ENCODE measurements around the gene MAGEA6.
"Not testable (repeated sequence)": the region's sequence is repeated elsewhere in the genome, so short reads cannot be mapped to it uniquely, and the experiment has no call there.

The MAGEA6 gene

GRCh38 chrX:152761582-152761981 is 7.9 kb downstream of the MAGEA6 start:
- H3K4me2 ChIP-seq; H3K79me2 ChIP-seq (ENCODE audit: insufficient read depth, low read depth); H3K27me3 ChIP-seq (ENCODE audit: insufficient read depth, low read depth); H2AFZ ChIP-seq (ENCODE audit: low read depth); H3K4me3 ChIP-seq (IDR thresholded peaks at IDR 0.05; ENCODE audit: insufficient read depth, low read depth, low read length); H3K36me3 ChIP-seq (ENCODE audit: insufficient read depth); H3K9ac ChIP-seq; H4K20me1 ChIP-seq (ENCODE audit: insufficient read depth); H3K4me1 ChIP-seq (ENCODE audit: low read depth, poor library complexity, severe bottlenecking); H3K27ac ChIP-seq: not testable (repeated sequence)

GRCh38 chrX:152759544-152759943 is 9.9 kb downstream of the MAGEA6 start:
- not testable (repeated sequence) for H3K4me1 ChIP-seq (ENCODE audit: low read depth, poor library complexity, severe bottlenecking); H3K4me3 ChIP-seq (IDR thresholded peaks at IDR 0.05; ENCODE audit: insufficient read depth, low read depth, low read length); H3K27ac ChIP-seq; H2AFZ ChIP-seq (ENCODE audit: low read depth); H3K79me2 ChIP-seq (ENCODE audit: insufficient read depth, low read depth); H4K20me1 ChIP-seq (ENCODE audit: insufficient read depth); H3K36me3 ChIP-seq (ENCODE audit: insufficient read depth); H3K27me3 ChIP-seq (ENCODE audit: insufficient read depth, low read depth); H3K9ac ChIP-seq; H3K4me2 ChIP-seq

GRCh38 chrX:152758918-152759317 is 10.6 kb downstream of the MAGEA6 start, which contains the start of gene CSAG3:
Gene CSAG3, plus strand, starts transcription at chrX:152759218.
- not testable (repeated sequence) for H3K79me2 ChIP-seq (ENCODE audit: insufficient read depth, low read depth); H3K9ac ChIP-seq; H3K4me1 ChIP-seq (ENCODE audit: low read depth, poor library complexity, severe bottlenecking); H4K20me1 ChIP-seq (ENCODE audit: insufficient read depth); H3K4me2 ChIP-seq; H3K27ac ChIP-seq; H3K4me3 ChIP-seq (IDR thresholded peaks at IDR 0.05; ENCODE audit: insufficient read depth, low read depth, low read length); H3K27me3 ChIP-seq (ENCODE audit: insufficient read depth, low read depth); H3K36me3 ChIP-seq (ENCODE audit: insufficient read depth); H2AFZ ChIP-seq (ENCODE audit: low read depth)

- not testable (repeated sequence) for H3K36me3 ChIP-seq (ENCODE audit: insufficient read depth); H3K9ac ChIP-seq; H3K4me1 ChIP-seq (ENCODE audit: low read depth, poor library complexity, severe bottlenecking); H3K27ac ChIP-seq; H3K27me3 ChIP-seq (ENCODE audit: insufficient read depth, low read depth); H4K20me1 ChIP-seq (ENCODE audit: insufficient read depth); H2AFZ ChIP-seq (ENCODE audit: low read depth); H3K79me2 ChIP-seq (ENCODE audit: insufficient read depth, low read depth); H3K4me2 ChIP-seq; H3K4me3 ChIP-seq (IDR thresholded peaks at IDR 0.05; ENCODE audit: insufficient read depth, low read depth, low read length)
These were observed 14.6 kb downstream of the MAGEA6 start for GRCh38 chrX:152754871-152755270.

GRCh38 chrX:152753686-152754650 is 15.5 kb downstream of the MAGEA6 start, which contains the start of gene MAGEA2:
Gene MAGEA2, minus strand, starts transcription at chrX:152753842. Its CDS starts 2,479 bp downstream, at chrX:152751363.
- H3K4me3 ChIP-seq (IDR thresholded peaks at IDR 0.05; ENCODE audit: insufficient read depth, low read depth, low read length); H3K27me3 ChIP-seq (ENCODE audit: insufficient read depth, low read depth); H3K4me2 ChIP-seq; H3K9ac ChIP-seq; H2AFZ ChIP-seq (ENCODE audit: low read depth); H4K20me1 ChIP-seq (ENCODE audit: insufficient read depth); H3K4me1 ChIP-seq (ENCODE audit: low read depth, poor library complexity, severe bottlenecking); H3K79me2 ChIP-seq (ENCODE audit: insufficient read depth, low read depth); H3K27ac ChIP-seq; H3K36me3 ChIP-seq (ENCODE audit: insufficient read depth): not testable (repeated sequence)

GRCh38 chrX:152738560-152738959 is 30.9 kb downstream of the MAGEA6 start:
- H3K4me1 ChIP-seq (ENCODE audit: low read depth, poor library complexity, severe bottlenecking): no peaks in the 10 kb centered on the region
- H3K36me3 ChIP-seq (ENCODE audit: insufficient read depth): no peaks in the 10 kb centered on the region
- no peak overlapping the region for H3K9ac ChIP-seq
- no peak overlapping the region for H3K4me2 ChIP-seq
- TF ChIP-seq CTCF (conservative IDR thresholded peaks at IDR 0.05; ENCODE audit: low read depth, low read length): no peak
- no peaks in the 10 kb centered on the region for H3K27me3 ChIP-seq (ENCODE audit: insufficient read depth, low read depth)
- H3K4me3 ChIP-seq (IDR thresholded peaks at IDR 0.05; ENCODE audit: insufficient read depth, low read depth, low read length): no peak overlapping the region
- no peaks in the 10 kb centered on the region for H4K20me1 ChIP-seq (ENCODE audit: insufficient read depth)
- no peak overlapping the region for H2AFZ ChIP-seq (ENCODE audit: low read depth)
- no peak overlapping the region for H3K27ac ChIP-seq
- H3K79me2 ChIP-seq (ENCODE audit: insufficient read depth, low read depth): no peaks in the 10 kb centered on the region

- not testable (repeated sequence) for H3K27me3 ChIP-seq (ENCODE audit: insufficient read depth, low read depth)
These were observed 33.0 kb downstream of the MAGEA6 start for GRCh38 chrX:152736528-152736927.

More at GRCh38 chrX:152736528-152736927, 33.0 kb downstream of the MAGEA6 start:
- not testable (repeated sequence) for H3K9ac ChIP-seq; H3K4me3 ChIP-seq (IDR thresholded peaks at IDR 0.05; ENCODE audit: insufficient read depth, low read depth, low read length); H2AFZ ChIP-seq (ENCODE audit: low read depth); H4K20me1 ChIP-seq (ENCODE audit: insufficient read depth); H3K4me1 ChIP-seq (ENCODE audit: low read depth, poor library complexity, severe bottlenecking); H3K27ac ChIP-seq; H3K79me2 ChIP-seq (ENCODE audit: insufficient read depth, low read depth); H3K36me3 ChIP-seq (ENCODE audit: insufficient read depth); H3K4me2 ChIP-seq
